Stomach (tissue), 4 donors: ENCODE measurements around the gene PBX3.

Experiments used
- CTCF ChIP-seq, 7 experiments: fragments of 450-650 bp in 4 of 7; fragments of 200-600 bp in 3 of 7; sonication (generic) in 3 of 7; IDR thresholded peaks; one replicate each; pipeline ENCODE4 v1.5.1; 2016 to 2019; ENCODE audit warnings: antibody characterized with exemption in 7 of 7, control low read depth in 2 of 7, mild to moderate bottlenecking in 1 of 7
- EP300 ChIP-seq: sonication (generic); formaldehyde crosslinking; IDR thresholded peaks from one replicate; pipeline ENCODE4 v1.6.1; 2017; ENCODE audit warnings: antibody characterized with exemption
- POLR2A ChIP-seq, 4 donors: fragments of 450-650 bp; IDR thresholded peaks; one replicate each; pipeline ENCODE4 v1.6.1; 2016; ENCODE audit warnings: antibody characterized with exemption in 4 of 4, control low read depth in 2 of 4, mild to moderate bottlenecking in 1 of 4, moderate library complexity in 1 of 4

GRCh38 chr9:125771037-125771436 lies 23.9 kb downstream of the PBX3 start:
- TF ChIP-seq CTCF (IDR thresholded peaks at IDR 0.05), result no peak
- TF ChIP-seq POLR2A (IDR thresholded peaks at IDR 0.05), result no peak
- no peak for TF ChIP-seq EP300
